ENCODE data around the gene BAG1.

DNA sequence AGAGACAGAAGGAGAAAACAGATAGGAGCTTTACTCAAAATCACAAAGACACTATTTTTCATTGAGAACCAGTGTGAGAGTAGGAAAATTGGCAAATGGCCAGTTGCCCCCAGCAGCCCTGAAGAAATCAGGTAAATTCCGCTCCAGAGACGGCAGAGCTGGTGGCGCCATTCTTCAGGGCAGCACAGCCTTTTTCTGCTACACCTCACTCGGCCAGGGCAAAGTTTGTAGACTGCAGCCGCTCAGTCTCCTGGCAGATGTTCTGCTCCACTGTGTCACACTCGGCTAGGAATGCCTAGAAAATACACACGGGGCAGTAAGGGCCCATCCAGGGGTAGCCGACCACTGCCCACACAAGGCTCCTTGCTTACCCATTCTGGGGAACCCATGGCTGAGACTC, 9.5 kb downstream of the BAG1 start:
- TF ChIP-seq CTCF (IDR thresholded peaks at IDR 0.05) (no peak), ZFX (IDR thresholded peaks at IDR 0.05; ENCODE audit: borderline replicate concordance) (no peak)

Measured in 22Rv1 (cell line).